ENCODE results near the gene AP1G1. TPM values are rescaled to one million over a fixed set of nuclear protein-coding genes. Genes with fewer than 3 reads are reported as not detected.
"Not testable (repeated sequence)": the region's sequence is repeated elsewhere in the genome, so short reads cannot be mapped to it uniquely, and the experiment has no call there.

AP1G1 gene
- total RNA-seq, 2 donors from 2014 or later, result 38.6 to 44.6 TPM

DNA sequence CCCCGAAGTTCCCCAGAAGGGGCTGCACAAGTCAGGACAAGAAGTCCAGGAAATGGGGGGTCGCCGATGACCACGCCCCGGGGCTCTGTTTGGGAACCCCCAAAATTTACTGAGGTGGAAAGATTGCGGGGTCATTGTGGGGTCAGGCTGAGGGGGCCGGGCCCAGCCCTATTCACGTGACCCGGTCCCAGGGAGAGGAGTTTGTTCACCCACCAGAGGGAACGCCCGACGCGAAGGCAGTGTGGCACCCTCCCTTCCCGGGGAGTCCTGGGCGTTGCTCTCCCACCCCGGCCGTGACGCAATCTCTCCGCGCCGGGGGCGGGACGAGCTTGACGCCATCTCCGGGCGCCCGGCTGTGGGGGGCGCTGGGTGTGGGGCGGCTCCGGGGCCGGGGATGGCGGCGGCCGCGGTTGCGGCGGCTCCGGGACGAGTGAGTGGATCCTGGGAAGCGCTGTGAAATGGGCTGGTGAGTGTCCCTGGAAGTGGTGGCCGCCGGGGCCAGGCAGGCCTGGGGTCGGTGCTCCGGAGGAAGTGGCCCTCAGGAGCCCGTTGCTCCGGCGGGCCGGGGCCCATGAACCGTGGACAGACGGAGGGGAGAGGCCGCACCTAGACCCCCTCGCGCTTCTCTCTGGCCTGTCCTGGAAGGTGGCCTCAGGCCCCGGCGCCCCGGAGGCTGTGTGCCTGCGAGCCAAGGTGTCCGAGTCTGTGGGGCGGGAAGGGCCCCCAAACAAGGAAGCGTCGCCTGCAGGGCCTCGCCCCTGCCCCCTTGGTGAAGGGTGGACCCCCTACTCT, 37.2 kb upstream of the AP1G1 start, which contains the start of gene ATXN1L:
Gene ATXN1L, plus strand, starts transcription at position 338 of the 792 bp plus-strand sequence. CDS start 3,765 bp downstream, outside the sequence.
- Histone ChIP-seq H3K4me1 (peaks cover 0 to 16% of the 10 kb centered on the region in 2 donors), H3K4me3 (peak within 1 kb of the TSS; percentile 83 to 87), H3K36me3 (peaks cover 24% of the 10 kb centered on the region), H3K27me3 (no peaks in the 10 kb centered on the region), H3K27ac (peak within 1 kb of the TSS; percentile 86 to 91), H3K9me3 (no peaks in the 10 kb centered on the region)
- TF ChIP-seq, protein P1, sequence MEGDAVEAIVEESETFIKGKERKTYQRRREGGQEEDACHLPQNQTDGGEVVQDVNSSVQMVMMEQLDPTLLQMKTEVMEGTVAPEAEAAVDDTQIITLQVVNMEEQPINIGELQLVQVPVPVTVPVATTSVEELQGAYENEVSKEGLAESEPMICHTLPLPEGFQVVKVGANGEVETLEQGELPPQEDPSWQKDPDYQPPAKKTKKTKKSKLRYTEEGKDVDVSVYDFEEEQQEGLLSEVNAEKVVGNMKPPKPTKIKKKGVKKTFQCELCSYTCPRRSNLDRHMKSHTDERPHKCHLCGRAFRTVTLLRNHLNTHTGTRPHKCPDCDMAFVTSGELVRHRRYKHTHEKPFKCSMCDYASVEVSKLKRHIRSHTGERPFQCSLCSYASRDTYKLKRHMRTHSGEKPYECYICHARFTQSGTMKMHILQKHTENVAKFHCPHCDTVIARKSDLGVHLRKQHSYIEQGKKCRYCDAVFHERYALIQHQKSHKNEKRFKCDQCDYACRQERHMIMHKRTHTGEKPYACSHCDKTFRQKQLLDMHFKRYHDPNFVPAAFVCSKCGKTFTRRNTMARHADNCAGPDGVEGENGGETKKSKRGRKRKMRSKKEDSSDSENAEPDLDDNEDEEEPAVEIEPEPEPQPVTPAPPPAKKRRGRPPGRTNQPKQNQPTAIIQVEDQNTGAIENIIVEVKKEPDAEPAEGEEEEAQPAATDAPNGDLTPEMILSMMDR (IDR thresholded peaks at IDR 0.05), result peak in 1 of 2 donors; percentile 26
- peak; percentile 93 for DNase-seq (ENCODE audit: low spot score)

DNA sequence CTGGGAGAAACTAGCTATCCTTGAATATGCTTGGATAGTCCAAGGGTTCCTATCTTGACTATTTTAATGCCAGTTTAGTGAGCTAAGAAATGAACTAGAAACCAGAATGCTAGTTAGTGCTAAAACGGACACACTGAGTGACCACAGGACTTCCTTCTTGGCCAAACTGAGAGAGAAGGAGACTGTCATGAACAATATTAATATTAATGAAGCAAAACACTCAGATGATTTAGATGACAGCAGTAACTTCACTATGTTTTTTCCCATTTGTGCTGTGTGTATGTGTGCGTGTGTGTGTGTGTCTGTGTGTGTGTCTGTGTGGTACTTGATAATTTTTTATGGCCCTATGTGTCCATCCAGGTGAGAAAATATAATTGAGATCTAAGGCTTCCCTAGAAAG, 34.9 kb upstream of the AP1G1 start:
- no peak for DNase-seq (ENCODE audit: low spot score)
- Histone ChIP-seq H3K4me1 (peaks cover 0 to 16% of the 10 kb centered on the region in 2 donors), H3K9me3 (no peaks in the 10 kb centered on the region), H3K27me3 (no peaks in the 10 kb centered on the region), H3K36me3 (peaks cover 6% of the 10 kb centered on the region), H3K27ac (no peak overlapping the region), H3K4me3 (no peak overlapping the region)
- TF ChIP-seq, protein P1 (IDR thresholded peaks at IDR 0.05), result no peak

DNA sequence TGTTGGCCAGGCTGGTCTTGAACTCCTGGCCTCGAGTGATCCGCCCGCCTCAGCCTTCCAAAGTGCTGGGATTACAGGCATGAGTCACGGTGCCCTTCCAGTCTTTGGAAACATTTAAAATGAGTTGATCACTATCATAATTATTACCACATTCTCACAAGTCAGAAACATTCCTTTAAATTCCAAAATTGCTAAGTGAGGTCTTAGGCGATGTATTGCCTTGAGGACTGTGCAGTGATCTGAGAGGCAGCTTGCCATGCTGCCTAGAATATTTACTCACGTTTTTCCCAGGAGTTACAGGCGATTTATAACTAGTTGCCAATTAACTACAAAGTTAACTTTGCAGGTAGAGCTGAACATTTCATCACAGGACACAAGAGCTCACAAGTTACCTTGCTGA, 31.4 kb upstream of the AP1G1 start:
- TF ChIP-seq, protein P1 (IDR thresholded peaks at IDR 0.05), result no peak
- Histone ChIP-seq H3K4me1 (no peaks in the 10 kb centered on the region), H3K27me3 (no peaks in the 10 kb centered on the region), H3K27ac (no peak overlapping the region), H3K9me3 (no peaks in the 10 kb centered on the region), H3K4me3 (no peak overlapping the region), H3K36me3 (no peaks in the 10 kb centered on the region)
- DNase-seq (ENCODE audit: low spot score), result no peak

DNA sequence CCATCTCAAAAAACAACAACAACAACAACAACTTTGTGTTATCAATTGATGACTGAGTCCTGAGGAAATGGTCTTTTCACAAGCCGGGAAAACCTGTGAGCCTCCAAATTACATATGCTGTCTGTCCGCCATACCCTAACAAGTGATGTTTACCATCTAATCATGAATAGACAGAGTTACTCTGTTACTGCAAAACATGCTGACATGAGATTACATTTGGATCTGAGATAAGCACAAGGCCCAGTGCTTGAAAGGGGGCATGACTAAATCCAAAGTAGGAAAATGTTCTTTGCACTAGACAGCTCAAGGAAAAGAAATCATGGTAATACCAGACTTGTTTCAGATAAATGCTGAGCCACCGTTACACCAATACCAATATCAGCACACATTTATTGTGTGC, 28.5 kb upstream of the AP1G1 start:
- H3K4me1 ChIP-seq, result no peaks in the 10 kb centered on the region
- H3K27me3 ChIP-seq, result no peaks in the 10 kb centered on the region
- H3K27ac ChIP-seq, result no peak overlapping the region
- no peaks in the 10 kb centered on the region for H3K9me3 ChIP-seq
- H3K4me3 ChIP-seq, result no peak overlapping the region
- TF ChIP-seq, protein P1 (IDR thresholded peaks at IDR 0.05), result no peak
- no peak for DNase-seq (ENCODE audit: low spot score)
- no peaks in the 10 kb centered on the region for H3K36me3 ChIP-seq

DNA sequence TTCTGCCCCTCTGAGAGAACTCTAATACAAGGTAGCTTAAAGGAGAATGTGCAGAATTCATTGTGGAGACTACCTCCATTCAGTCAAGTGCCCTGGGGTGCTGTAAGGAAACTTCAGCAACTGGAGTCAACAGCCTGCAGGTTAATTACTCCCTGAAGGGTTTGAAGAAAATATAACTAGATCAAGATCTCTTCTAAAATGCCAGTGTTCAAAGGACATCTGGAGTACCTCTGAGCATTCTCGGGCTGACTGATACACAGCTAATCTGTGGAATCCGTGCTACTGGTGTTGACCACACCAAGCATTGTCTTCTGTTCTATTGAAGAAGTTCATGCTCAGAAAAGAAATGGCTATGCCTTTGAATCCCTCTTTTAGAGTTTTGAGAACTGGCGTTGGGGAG, 25.7 kb upstream of the AP1G1 start:
- H3K27me3 ChIP-seq, result no peaks in the 10 kb centered on the region
- no peaks in the 10 kb centered on the region for H3K36me3 ChIP-seq
- no peak overlapping the region for H3K27ac ChIP-seq
- H3K9me3 ChIP-seq, result no peaks in the 10 kb centered on the region
- H3K4me1 ChIP-seq, result no peaks in the 10 kb centered on the region
- no peak for DNase-seq (ENCODE audit: low spot score)
- TF ChIP-seq, protein P1 (IDR thresholded peaks at IDR 0.05), result no peak
- H3K4me3 ChIP-seq, result no peak overlapping the region

DNA sequence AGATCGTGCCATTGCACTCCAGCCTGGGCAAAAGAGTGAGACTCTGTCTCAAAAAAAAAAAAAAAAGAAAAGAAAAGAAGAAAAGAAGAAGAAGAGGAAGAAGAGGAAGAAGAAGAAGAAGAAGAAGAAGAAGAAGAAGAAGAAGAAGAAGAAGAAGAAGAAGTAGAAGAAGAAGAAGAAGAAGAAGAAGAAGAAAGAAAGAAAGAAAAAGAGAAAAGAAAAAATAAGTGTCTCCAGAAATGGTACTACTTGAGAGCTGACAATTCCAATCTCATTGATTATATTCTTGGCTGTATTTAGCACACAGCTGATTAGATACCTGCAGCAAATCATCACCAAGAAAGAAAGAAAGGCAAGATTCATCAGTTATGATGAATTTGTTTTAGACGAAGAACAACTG, 23.5 kb upstream of the AP1G1 start:
- H3K9me3 ChIP-seq; H3K27me3 ChIP-seq; H3K4me3 ChIP-seq; DNase-seq (ENCODE audit: low spot score); H3K36me3 ChIP-seq; H3K4me1 ChIP-seq; H3K27ac ChIP-seq: not testable (repeated sequence)

DNA sequence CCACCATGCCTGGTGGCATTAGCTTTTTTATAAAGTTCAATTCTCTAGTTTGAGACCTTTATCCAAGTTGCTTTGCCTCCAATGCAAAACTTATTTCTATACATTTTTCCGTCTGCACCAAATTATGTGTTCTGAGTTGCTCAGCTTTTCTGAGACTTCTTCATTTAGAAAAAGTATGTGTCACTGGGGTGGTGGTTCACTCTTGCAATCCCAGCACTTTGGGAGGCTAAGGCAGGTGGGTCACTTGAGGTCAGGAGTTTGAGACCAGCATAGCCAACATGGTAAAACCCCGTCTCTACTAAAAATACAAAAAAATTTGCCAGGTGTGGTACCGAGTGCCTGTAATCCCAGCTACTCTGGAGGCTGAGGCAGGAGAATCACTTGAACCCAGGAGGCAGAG, 23.1 kb upstream of the AP1G1 start:
- H3K4me1 ChIP-seq; H3K4me3 ChIP-seq; H3K36me3 ChIP-seq; H3K9me3 ChIP-seq; H3K27ac ChIP-seq; DNase-seq (ENCODE audit: low spot score); H3K27me3 ChIP-seq: not testable (repeated sequence)
